H1 (cell line): ENCODE results near the gene GLTP. TPM values are rescaled to one million over a fixed set of nuclear protein-coding genes. Genes with fewer than 3 reads are reported as not detected.

Experiments
- CTCF ChIA-PET: fragments of 300-600 bp; sonication (Branson Sonifier 250); formaldehyde crosslinking; loops from one replicate; lab custom pipeline; 2021; ENCODE audit not compliant: partially characterized antibody; lab: Charles Lee
- POLR2A ChIA-PET: fragments of 300-600 bp; sonication (Branson Sonifier 250); formaldehyde crosslinking; loops from one replicate; lab custom pipeline; 2021; ENCODE audit warnings: inconsistent platforms; ENCODE audit not compliant: partially characterized antibody; lab: Charles Lee
- DNase-seq, 2 experiments: peaks; one replicate each; pipeline versions ENCODE4 v3.0.0 to v3.0.0-alpha.2; 2010 to 2022; ENCODE audit warnings: low spot score in 2 of 2, low read depth in 1 of 2, mixed read lengths in 1 of 2
- FAIRE-seq: peaks from 2 replicates; lab custom pipeline; 2011; peaks lifted over from hg19 to GRCh38; lab: Jason Lieb, UNC
- H2AFZ ChIP-seq: 2 replicates; pipeline ENCODE4 v1.8.1; 2012; ENCODE audit warnings: low read length, inconsistent platforms
- H2AK5ac ChIP-seq: 2 replicates; pipeline ENCODE4 v1.6.1; 2013; ENCODE audit warnings: low read depth, low read length
- H2BK120ac ChIP-seq: replicated peaks from 2 replicates; pipeline ENCODE3; 2013; ENCODE audit warnings: low read depth, low read length, inconsistent platforms
- H2BK12ac ChIP-seq: 2 replicates; pipeline ENCODE4 v1.6.1; 2013; ENCODE audit warnings: low read depth, low read length
- H2BK15ac ChIP-seq: 2 replicates; pipeline ENCODE4 v1.6.1; 2013; ENCODE audit warnings: low read length
- H2BK20ac ChIP-seq: 2 replicates; pipeline ENCODE4 v1.6.1; 2013; ENCODE audit warnings: low read length
- H2BK5ac ChIP-seq: 2 replicates; pipeline ENCODE4 v1.6.1; 2013; ENCODE audit warnings: low read depth, low read length
- H3K14ac ChIP-seq: 2 replicates; pipeline ENCODE4 v1.6.1; 2013; ENCODE audit warnings: inconsistent platforms; ENCODE audit not compliant: insufficient read length
- H3K18ac ChIP-seq: 2 replicates; pipeline ENCODE4 v1.6.1; 2013; ENCODE audit warnings: low read length; ENCODE audit errors: extremely low read depth
- H3K23ac ChIP-seq: 2 replicates; pipeline ENCODE4 v1.6.1; 2013; ENCODE audit warnings: inconsistent platforms; ENCODE audit not compliant: insufficient read length
- H3K23me2 ChIP-seq: 2 replicates; pipeline ENCODE4 v1.6.1; 2013; ENCODE audit warnings: low read depth, low read length
- H3K27ac ChIP-seq: 2 replicates; pipeline ENCODE4 v1.6.1; 2011; ENCODE audit warnings: low read depth, low read length, inconsistent platforms
- H3K27me3 ChIP-seq, 4 experiments: replicated peaks in 1 of 4; 1 replicate in 1 of 4; 2 replicates in 3 of 4; pipeline versions ENCODE4 v1.6.1 to v1.8.1; 2011 to 2013; ENCODE audit warnings: low read length in 3 of 4, mild to moderate bottlenecking in 3 of 4, inconsistent platforms in 2 of 4, mixed read lengths in 2 of 4, moderate library complexity in 1 of 4; ENCODE audit not compliant: control insufficient read depth in 3 of 4, insufficient read depth in 3 of 4; ENCODE audit errors: extremely low read depth in 1 of 4
- H3K36me3 ChIP-seq, 4 experiments: 2 replicates each; pipeline versions ENCODE4 v1.6.1 to v1.8.1; 2011 to 2013; ENCODE audit warnings: mild to moderate bottlenecking in 4 of 4, low read length in 3 of 4, moderate library complexity in 2 of 4, control low read depth in 1 of 4, inconsistent platforms in 1 of 4; ENCODE audit not compliant: insufficient read depth in 4 of 4, control insufficient read depth in 2 of 4
- H3K4ac ChIP-seq: replicated peaks from 2 replicates; pipeline ENCODE3; 2013; ENCODE audit warnings: low read length, low read depth, mixed read lengths, inconsistent platforms; ENCODE audit not compliant: insufficient read length
- H3K4me1 ChIP-seq, 4 experiments: replicated peaks in 1 of 4; 1 replicate in 1 of 4; 2 replicates in 3 of 4; pipeline versions ENCODE4 v1.6.1 to v1.8.1; 2011 to 2013; ENCODE audit warnings: low read length in 3 of 4, inconsistent platforms in 2 of 4, mixed read lengths in 1 of 4; ENCODE audit not compliant: insufficient read depth in 4 of 4, control insufficient read depth in 3 of 4
- H3K4me2 ChIP-seq, 2 experiments: 2 replicates each; pipeline versions ENCODE4 v1.6.1 to v1.8.1; 2011 to 2013; ENCODE audit warnings: low read depth in 2 of 2, low read length in 2 of 2, control low read depth in 1 of 2, inconsistent platforms in 1 of 2, mild to moderate bottlenecking in 1 of 2; ENCODE audit not compliant: insufficient read depth in 1 of 2
- H3K4me3 ChIP-seq, 4 experiments: fragments of 200-600, 300-600 bp in 1 of 4; sonication (generic), shearing (Covaris generic), sonication (Bioruptor Twin) in 1 of 4; 2 replicates each; pipeline versions ENCODE4 v1.5.1 to v1.8.1; 2011 to 2016; ENCODE audit warnings: low read length in 4 of 4, low read depth in 3 of 4, control low read depth in 2 of 4, inconsistent platforms in 2 of 4, mild to moderate bottlenecking in 2 of 4, mixed read lengths in 1 of 4, moderate library complexity in 1 of 4; ENCODE audit not compliant: insufficient read depth in 2 of 4; ENCODE audit errors: extremely low read depth in 1 of 4
- H3K56ac ChIP-seq: replicated peaks from 2 replicates; pipeline ENCODE3; 2013; ENCODE audit warnings: low read depth, mild to moderate bottlenecking, mixed read lengths, low read length, inconsistent platforms; ENCODE audit not compliant: insufficient read length
- H3K79me1 ChIP-seq: 2 replicates; pipeline ENCODE4 v1.6.1; 2013; ENCODE audit warnings: low read depth, low read length, control low read depth
- H3K79me2 ChIP-seq, 2 experiments: 2 replicates each; pipeline versions ENCODE4 v1.6.1 to v1.8.1; 2012 to 2013; ENCODE audit warnings: low read length in 2 of 2, mild to moderate bottlenecking in 2 of 2, inconsistent platforms in 1 of 2; ENCODE audit not compliant: insufficient read depth in 2 of 2, control insufficient read depth in 1 of 2
- H3K9ac ChIP-seq, 4 experiments: replicated peaks in 1 of 4; 1 replicate in 1 of 4; 2 replicates in 3 of 4; pipeline versions ENCODE4 v1.6.1 to v1.8.1; 2011 to 2013; ENCODE audit warnings: low read depth in 3 of 4, low read length in 3 of 4, control low read depth in 2 of 4, mild to moderate bottlenecking in 2 of 4, moderate library complexity in 2 of 4, inconsistent platforms in 1 of 4; ENCODE audit errors: extremely low read depth in 1 of 4
- H3K9me3 ChIP-seq, 2 experiments: 2 replicates each; pipeline versions ENCODE4 v1.6.1 to v1.8.1; 2012 to 2013; ENCODE audit warnings: mild to moderate bottlenecking in 2 of 2, moderate library complexity in 2 of 2, control low read depth in 1 of 2, inconsistent platforms in 1 of 2, low read depth in 1 of 2, low read length in 1 of 2, mixed read lengths in 1 of 2; ENCODE audit not compliant: insufficient read depth in 2 of 2
- H4K20me1 ChIP-seq, 2 experiments: replicated peaks in 1 of 2; 2 replicates each; pipeline versions ENCODE3 to v1.8.1; 2011 to 2013; ENCODE audit warnings: inconsistent platforms in 2 of 2, low read length in 2 of 2, mild to moderate bottlenecking in 1 of 2; ENCODE audit not compliant: insufficient read depth in 2 of 2, control insufficient read depth in 1 of 2
- H4K5ac ChIP-seq: 2 replicates; pipeline ENCODE4 v1.6.1; 2013; ENCODE audit warnings: low read length, low read depth, mixed read lengths, inconsistent platforms; ENCODE audit not compliant: insufficient read length
- H4K8ac ChIP-seq: 2 replicates; pipeline ENCODE4 v1.8.0; 2013; ENCODE audit warnings: mild to moderate bottlenecking, moderate library complexity, low read length, inconsistent platforms; ENCODE audit not compliant: insufficient read depth; ENCODE audit errors: extremely low read depth
- H4K91ac ChIP-seq: replicated peaks from 2 replicates; pipeline ENCODE3; 2013; ENCODE audit warnings: low read length, mixed read lengths, inconsistent platforms; ENCODE audit not compliant: insufficient read length
- BRCA1 ChIP-seq: IDR thresholded peaks from 2 replicates; pipeline ENCODE4 v1.6.1; 2012; ENCODE audit warnings: low read depth, low read length, improper control_type of control experiment
- KDM4A ChIP-seq: IDR thresholded peaks from one replicate; pipeline ENCODE4 v1.7.1; 2012; ENCODE audit warnings: low read depth, mild to moderate bottlenecking, moderate library complexity, low read length, inconsistent platforms; ENCODE audit not compliant: severe bottlenecking
- WGBS, 2 experiments: shearing (Covaris generic) in 1 of 2; methylation state at CpG; one replicate each; pipeline versions ENCODE4 v1.1.6 to v1.1.7; 2013 to 2015; ENCODE audit warnings: low lambda C conversion rate in 2 of 2, mixed read lengths in 2 of 2, inconsistent platforms in 1 of 2, low coverage in 1 of 2, missing lambda C conversion rate in 1 of 2; ENCODE audit not compliant: insufficient replicate concordance in 2 of 2, insufficient coverage in 1 of 2, insufficient read length in 1 of 2; ENCODE audit errors: extremely low coverage in 1 of 2, missing lambda C conversion rate in 1 of 2; 5-methylcytosine and 5-hydroxymethylcytosine counted together
- polyA plus RNA-seq, 7 experiments: library from polyadenylated mRNA; depleted of rRNA in 3 of 7; stranded (reverse) in 5 of 7; unstranded in 2 of 7; fragments of >200 nt in 5 of 7; fragments of 200-250 nt in 2 of 7; gene quantifications; 1 replicate in 5 of 7; 2 replicates in 1 of 7; 4 replicates in 1 of 7; pipeline versions ENCODE4 v1.2.1 to v1.2.3, GENCODE V29; 2011 to 2013; ENCODE audit warnings: missing spikeins in 2 of 7, mixed read lengths in 2 of 7
- total RNA-seq: library from RNA; stranded (reverse); fragmentation: NEBNext Ultra II Directional; extraction: Animal tissue kit (Norgen Biotek cat#: 25700); gene quantifications from 2 replicates; pipeline ENCODE4 v1.2.1, GENCODE V29; 2021

Gene GLTP
- total and polyA plus RNA-seq, 2 of the 8 experiments (the other 6 are each of a cell fraction or from before 2014, with no cell fraction given): 9.8 to 26.1 TPM

- Histone ChIP-seq H3K4me1 (peaks cover 0 to 7% (median 4%) of the 10 kb centered on the region in 4 experiments; a peak in 5 of 7 replicates), H3K27ac (no peak overlapping the region), H3K23me2 (peaks cover 3% of the 10 kb centered on the region; the same call in 1 of the 2 replicates), H3K14ac (no peak overlapping the region), H3K4ac (no peak overlapping the region), H3K79me2 (no peaks in the 10 kb centered on the region), H4K5ac (no peak overlapping the region), H3K23ac (no peak overlapping the region), H2BK5ac (peak overlapping the region; percentile 60; the same call in 1 of the 2 replicates), H4K8ac (no peak overlapping the region), H3K9ac (no peak overlapping the region), H2BK120ac (no peak overlapping the region), H3K9me3 (no peaks in the 10 kb centered on the region), H3K4me2 (no peak overlapping the region), H4K20me1 (peaks cover 0 to 3% of the 10 kb centered on the region in 2 experiments), H2BK20ac (no peak overlapping the region), H4K91ac (no peak overlapping the region), H3K56ac (no peak overlapping the region), H3K18ac (peak overlapping the region; percentile 48; the same call in 1 of the 2 replicates), H3K79me1 (no peaks in the 10 kb centered on the region), H3K27me3 (no peaks in the 10 kb centered on the region), H2AFZ (no peak overlapping the region), H2BK15ac (0 out of 2 replicates have a peak overlapping the region, but pooled peaks have one; percentile 88), H3K36me3 (no peaks in the 10 kb centered on the region), H2BK12ac (peak overlapping the region; percentile 87; the same call in 1 of the 2 replicates), H2AK5ac (peak overlapping the region; percentile 96; the same call in 1 of the 2 replicates), H3K4me3 (no peak overlapping the region)
- POLR2A ChIA-PET: interaction anchor here (1.4 kb wide), 1 partner anchor 10 kb away, joined by 3 read pairs; no protein-coding TSS in a partner anchor
- 79% methylated on average over 10 of the region's 10 CpGs; no CpG with 5 or more reads in 1 of the 2 experiments for WGBS, 2 experiments
- CTCF ChIA-PET: interaction anchor here (1.1 to 3.6 kb wide), 2 partner anchors 12 to 26 kb away, joined by 3 to 22 read pairs; no protein-coding TSS in a partner anchor
- TF ChIP-seq BRCA1 (no peak), KDM4A (no peak)
- DNase-seq (no peak), FAIRE-seq (no peak)
Observed at GRCh38 chr12:109818905-109819500, 61.3 kb downstream of the GLTP start.
